ENCODE measurements around the gene ZNF891. TPM values are rescaled to one million over a fixed set of nuclear protein-coding genes. Genes with fewer than 3 reads are reported as not detected.

ZNF891 gene
- total RNA-seq, 1 experiment from 2014 or later = 3.8 TPM

GRCh38 chr12:133057446-133057845 is 72.6 kb downstream of the ZNF891 start:
- H3K4me3 Mint-ChIP-seq = no peak overlapping the region
- H3K36me3 Mint-ChIP-seq = peaks cover 97% of the 10 kb centered on the region
- peaks cover 87% of the 10 kb centered on the region for H3K9me3 Mint-ChIP-seq
- CTCF ChIA-PET = no interaction called here
- TF ChIP-seq NFYB (CRISPR knock-in tag; conservative IDR thresholded peaks at IDR 0.05; ENCODE audit: low read depth) = no peak
- TF ChIP-seq IRF2 (CRISPR knock-in tag; IDR thresholded peaks at IDR 0.05; ENCODE audit: borderline replicate concordance, low read depth) = no peak
- no peak for TF ChIP-seq HMGA2 (CRISPR knock-in tag; IDR thresholded peaks at IDR 0.05)
- TF ChIP-seq GRHL2 (CRISPR knock-in tag; IDR thresholded peaks at IDR 0.05; ENCODE audit: insufficient replicate concordance, severe bottlenecking) = no peak
- TF ChIP-seq PRDM15 (CRISPR knock-in tag; IDR thresholded peaks at IDR 0.05) = no peak
- TF ChIP-seq NR1H2 (CRISPR knock-in tag; IDR thresholded peaks at IDR 0.05) = no peak
- no peak for TF ChIP-seq ATF3 (CRISPR knock-in tag; conservative IDR thresholded peaks at IDR 0.05)
- TF ChIP-seq E2F5 (CRISPR knock-in tag; IDR thresholded peaks at IDR 0.05) = no peak
- no peak for TF ChIP-seq NR3C1 (CRISPR knock-in tag; conservative IDR thresholded peaks at IDR 0.05; ENCODE audit: low read depth)
- TF ChIP-seq ZNF219 (CRISPR knock-in tag; IDR thresholded peaks at IDR 0.05; ENCODE audit: borderline replicate concordance) = no peak
- TF ChIP-seq, protein P1, sequence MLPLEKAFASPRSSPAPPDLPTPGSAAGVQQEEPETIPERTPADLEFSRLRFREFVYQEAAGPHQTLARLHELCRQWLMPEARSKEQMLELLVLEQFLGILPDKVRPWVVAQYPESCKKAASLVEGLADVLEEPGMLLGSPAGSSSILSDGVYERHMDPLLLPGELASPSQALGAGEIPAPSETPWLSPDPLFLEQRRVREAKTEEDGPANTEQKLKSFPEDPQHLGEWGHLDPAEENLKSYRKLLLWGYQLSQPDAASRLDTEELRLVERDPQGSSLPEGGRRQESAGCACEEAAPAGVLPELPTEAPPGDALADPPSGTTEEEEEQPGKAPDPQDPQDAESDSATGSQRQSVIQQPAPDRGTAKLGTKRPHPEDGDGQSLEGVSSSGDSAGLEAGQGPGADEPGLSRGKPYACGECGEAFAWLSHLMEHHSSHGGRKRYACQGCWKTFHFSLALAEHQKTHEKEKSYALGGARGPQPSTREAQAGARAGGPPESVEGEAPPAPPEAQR (CRISPR knock-in tag; IDR thresholded peaks at IDR 0.05) = no peak
- no peak for TF ChIP-seq NFATC4 (CRISPR knock-in tag; IDR thresholded peaks at IDR 0.05)
- TF ChIP-seq FOXJ3 (CRISPR knock-in tag; IDR thresholded peaks at IDR 0.05; ENCODE audit: borderline replicate concordance) = no peak
- H3K27me3 Mint-ChIP-seq (ENCODE audit: low read depth) = peaks cover 31% of the 10 kb centered on the region
- ATAC-seq (no peak), DNase-seq (ENCODE audit: low spot score) (no peak)
- POLR2A ChIA-PET = no interaction called here
- H3K4me1 Mint-ChIP-seq = no peaks in the 10 kb centered on the region
- no peak overlapping the region for H3K27ac Mint-ChIP-seq

Other genes with a start within 250 kb of the ZNF891 start
- gene CHFR, start 242.7 kb downstream of the ZNF891 start, total RNA-seq (2021) = 50.2 to 58.7 TPM (median 53.9 TPM) in 3 replicates
- 15.7 to 21.1 TPM (median 18.3 TPM) in 3 replicates for gene ZNF605, start 174.0 kb downstream of the ZNF891 start, total RNA-seq (2021)
- 11.9 to 14.6 TPM (median 13.5 TPM) in 3 replicates for gene ZNF26, start 143.9 kb downstream of the ZNF891 start, total RNA-seq (2021)
- gene ZNF84, start 92.8 kb downstream of the ZNF891 start, total RNA-seq (2021) = 26.3 to 28.8 TPM (median 28.3 TPM) in 3 replicates
- 10.3 to 13.8 TPM (median 12.8 TPM) in 3 replicates for gene ZNF140, start 49.4 kb downstream of the ZNF891 start, total RNA-seq (2021)
- 10.1 to 11.7 TPM (median 10.5 TPM) in 3 replicates for gene ZNF10, start 353 bp upstream of the ZNF891 start, total RNA-seq (2021)
- 17.3 to 25.3 TPM (median 21.3 TPM) in 3 replicates for gene ZNF268, start 51.2 kb upstream of the ZNF891 start, total RNA-seq (2021)
- not detected in 3 replicates for gene ANHX, start 105.6 kb upstream of the ZNF891 start, total RNA-seq (2021)